Stimulated activated CD4-positive, alpha-beta T cell treated with anti-CD3 and anti-CD28 coated beads, Interleukin-4, amount 100 ng/mL, for 48 hours (primary cell): ENCODE results near the gene CRK.

ENCODE experiments used
- DNase-seq, 2 donors: peaks; one replicate each; pipeline ENCODE4 v3.0.0-alpha.2; 2020; ENCODE audit warnings: low read depth in 2 of 2

Gene CRK

GRCh38 chr17:1455797-1456599, at the start of gene CRK:
Gene CRK (minus strand): TSS chr17:1456232. CDS start chr17:1456117, 115 bp downstream.
- DNase-seq: peak; percentile 97 to 98

DNA sequence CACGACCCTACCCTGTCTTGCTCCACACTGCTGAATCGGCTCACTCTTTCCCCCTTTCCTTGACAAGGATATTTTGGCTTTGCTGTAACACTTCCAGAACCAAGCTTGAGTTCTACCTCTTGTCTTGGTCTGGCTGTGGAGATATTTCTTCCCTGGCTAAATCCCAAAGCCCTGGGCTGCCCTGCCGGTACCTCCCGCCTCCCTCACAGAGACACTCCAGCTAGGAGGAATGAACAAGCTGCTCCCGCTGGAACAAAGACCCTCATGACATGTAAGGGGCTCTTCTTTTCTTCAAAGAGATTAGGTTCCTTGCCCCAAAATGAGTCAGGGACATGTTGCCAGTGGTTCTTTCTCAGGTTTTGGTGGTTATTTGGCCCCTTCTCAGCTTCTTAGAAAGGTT, 49.6 kb upstream of the CRK start:
- no peak for DNase-seq

- no peak for DNase-seq
Measured at GRCh38 chr17:1504866-1505265, 48.8 kb upstream of the CRK start.

DNA sequence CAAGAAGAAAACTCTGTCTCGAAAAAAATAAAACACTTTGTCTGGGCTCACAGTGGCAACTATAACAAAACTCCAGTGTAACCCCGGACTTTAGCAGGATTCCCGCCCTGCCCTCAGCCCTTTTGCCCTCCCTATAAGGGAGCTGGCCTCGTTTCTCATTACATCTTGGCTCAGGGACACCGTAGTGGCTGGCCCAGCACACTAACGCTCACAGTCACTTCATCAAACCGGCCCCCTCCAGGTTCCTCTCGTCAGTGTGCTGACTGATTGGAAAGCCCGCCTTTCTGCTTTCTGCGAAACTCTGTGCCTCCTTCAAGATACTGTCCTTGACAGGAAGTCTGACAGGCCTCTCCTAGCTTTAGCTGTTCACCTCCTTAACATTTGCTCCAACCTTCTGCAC, 47.7 kb upstream of the CRK start:
- no peak for DNase-seq

- DNase-seq: no peak
Measured at GRCh38 chr17:1498869-1499268, 42.8 kb upstream of the CRK start.

DNA sequence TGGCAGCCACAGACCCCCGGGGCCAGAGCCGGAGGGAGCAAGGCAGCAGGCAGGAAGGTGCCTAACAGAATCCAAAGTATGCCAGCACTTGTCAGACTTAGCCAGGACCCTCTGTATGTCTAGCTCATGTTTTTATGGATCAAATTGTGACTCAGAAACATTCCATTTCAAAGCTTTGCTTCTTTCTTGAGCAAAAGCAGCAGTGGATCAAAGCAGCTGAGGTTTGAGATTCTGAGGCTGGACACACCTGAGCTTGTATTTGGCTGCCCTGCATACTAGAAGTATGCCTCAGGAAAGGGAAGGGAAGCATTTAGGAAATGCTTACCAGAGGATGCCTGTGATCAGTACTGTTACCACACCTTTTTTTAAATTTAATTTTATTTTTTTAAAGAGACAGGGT, 42.2 kb upstream of the CRK start:
- no peak for DNase-seq

DNA sequence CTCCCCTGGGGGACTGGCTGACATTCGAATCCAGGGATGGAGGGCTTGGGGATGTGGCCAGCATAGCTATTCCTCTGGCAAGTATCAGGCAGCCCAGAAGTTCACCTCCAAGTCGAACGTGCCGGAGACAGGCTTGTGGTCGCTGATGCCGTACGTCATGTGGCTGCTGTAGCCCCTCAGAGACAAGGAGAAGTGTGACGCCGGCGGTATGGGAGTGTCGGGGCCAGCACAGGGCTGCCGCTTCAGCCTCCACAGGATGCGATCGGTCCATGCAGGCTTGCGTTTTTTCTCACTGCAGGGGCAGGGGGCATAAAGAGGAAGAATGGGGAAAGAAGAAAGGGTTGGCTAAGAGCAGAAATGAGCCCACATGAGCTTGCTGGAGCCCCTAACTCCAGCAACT, 41.8 kb upstream of the CRK start:
- DNase-seq: no peak

DNA sequence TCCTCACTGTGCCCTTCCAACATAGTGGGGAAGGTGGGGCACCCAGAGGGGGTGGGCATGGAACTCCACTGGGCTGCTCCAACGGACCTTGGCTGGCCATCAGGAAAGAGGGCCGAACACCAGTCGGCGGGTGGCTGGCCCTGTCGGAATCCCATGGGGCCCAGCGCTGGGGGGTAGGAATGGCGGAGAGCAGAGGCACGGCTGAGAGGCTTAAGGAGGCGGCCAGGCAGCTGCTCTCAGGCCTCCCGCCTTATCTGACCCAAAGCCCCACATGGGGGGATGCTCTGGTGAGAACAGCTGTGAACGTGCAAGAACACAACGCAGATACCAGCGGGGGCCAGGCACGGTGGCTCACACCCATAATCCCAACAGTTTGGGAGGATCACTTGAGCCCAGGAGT, 40.8 kb upstream of the CRK start:
- no peak for DNase-seq

DNA sequence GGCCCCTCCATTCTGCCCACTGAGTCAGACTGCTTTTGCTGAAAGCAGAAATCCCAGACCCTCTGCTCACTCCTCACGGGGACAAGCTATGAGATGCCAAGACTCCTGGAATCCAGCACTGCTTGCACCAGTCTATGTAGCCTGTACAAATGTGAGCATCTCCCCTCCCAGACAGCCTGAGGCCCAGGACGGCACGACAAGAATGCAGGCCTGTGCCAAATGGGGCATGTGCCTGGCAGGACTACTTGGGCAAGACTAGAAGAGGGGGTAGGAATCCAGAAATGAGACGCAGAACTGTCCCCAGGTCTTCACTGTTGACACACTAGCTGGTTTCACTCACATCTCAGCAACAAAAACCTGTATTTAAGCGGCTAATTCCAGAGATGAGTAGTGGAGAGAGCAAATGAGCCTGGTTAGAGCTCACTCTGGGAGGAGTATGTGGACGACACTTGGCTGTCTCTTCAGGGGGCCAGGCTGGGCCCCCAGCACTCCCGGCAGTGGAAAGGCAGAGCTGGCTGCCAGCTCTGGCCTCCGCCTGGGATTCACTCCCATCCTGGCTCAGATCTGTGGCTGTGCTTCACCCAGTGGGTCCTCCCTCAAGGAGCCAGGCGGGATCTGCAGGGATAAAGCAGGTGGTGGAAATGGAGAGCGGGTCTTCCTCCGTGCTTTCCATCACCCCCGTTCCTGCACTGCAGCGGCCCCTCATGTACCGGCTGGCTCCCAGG, 39.4 kb upstream of the CRK start:
- no peak for DNase-seq

GRCh38 chr17:1494736-1495253, 38.8 kb upstream of the CRK start:
- no peak for DNase-seq

DNA sequence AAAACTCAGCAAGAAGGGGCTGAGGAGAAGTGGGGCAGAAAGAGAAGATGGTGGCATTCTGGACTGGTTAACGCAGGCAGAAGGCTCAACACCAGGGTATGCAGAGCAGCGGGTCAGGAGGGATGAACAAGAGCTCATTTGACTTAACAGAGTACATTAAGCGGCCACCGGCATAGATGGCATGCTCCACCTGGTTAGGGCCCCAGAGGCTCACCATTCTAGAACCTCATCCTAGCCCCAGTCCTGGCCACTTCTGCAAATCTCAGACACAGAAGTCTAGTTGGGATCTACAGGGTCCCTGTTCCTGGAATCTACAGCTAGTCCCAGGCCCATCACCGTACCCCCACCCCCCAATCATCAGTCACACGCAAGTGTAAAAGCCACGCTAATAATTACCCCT, 38.2 kb upstream of the CRK start:
- no peak for DNase-seq

DNA sequence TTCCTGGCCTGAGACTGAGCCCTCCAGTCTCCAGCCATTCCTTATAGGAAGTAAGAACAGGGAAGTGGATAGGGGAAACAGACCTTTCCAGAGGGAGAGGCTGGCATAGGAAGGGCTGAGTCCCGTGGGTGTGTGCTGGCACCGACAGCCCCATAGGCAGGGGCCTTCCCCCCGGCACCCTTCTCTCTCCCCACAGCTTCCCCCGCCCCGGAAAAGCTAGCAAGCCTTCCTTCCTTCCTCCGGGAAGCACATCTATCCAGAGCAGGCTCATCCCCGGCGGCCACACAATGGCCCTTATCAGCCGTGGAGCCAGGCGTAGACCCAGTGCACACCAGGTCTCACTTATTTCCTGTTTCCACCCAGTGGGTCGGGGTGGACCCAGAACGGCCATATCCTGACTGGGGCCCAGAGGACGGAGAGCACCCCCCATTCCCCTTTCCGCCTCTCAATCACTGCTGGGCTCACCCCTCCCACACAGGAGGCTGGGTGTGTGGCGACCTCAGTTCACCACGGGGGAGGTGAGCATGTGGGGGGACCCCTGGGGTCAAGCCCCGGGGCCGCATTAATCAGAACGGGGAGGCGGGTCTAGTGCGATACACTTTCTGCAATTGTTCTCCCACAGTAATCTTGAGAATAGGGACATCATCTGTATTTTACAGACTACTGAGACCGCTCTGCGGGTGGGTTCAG, 37.4 kb upstream of the CRK start:
- no peak for DNase-seq

DNA sequence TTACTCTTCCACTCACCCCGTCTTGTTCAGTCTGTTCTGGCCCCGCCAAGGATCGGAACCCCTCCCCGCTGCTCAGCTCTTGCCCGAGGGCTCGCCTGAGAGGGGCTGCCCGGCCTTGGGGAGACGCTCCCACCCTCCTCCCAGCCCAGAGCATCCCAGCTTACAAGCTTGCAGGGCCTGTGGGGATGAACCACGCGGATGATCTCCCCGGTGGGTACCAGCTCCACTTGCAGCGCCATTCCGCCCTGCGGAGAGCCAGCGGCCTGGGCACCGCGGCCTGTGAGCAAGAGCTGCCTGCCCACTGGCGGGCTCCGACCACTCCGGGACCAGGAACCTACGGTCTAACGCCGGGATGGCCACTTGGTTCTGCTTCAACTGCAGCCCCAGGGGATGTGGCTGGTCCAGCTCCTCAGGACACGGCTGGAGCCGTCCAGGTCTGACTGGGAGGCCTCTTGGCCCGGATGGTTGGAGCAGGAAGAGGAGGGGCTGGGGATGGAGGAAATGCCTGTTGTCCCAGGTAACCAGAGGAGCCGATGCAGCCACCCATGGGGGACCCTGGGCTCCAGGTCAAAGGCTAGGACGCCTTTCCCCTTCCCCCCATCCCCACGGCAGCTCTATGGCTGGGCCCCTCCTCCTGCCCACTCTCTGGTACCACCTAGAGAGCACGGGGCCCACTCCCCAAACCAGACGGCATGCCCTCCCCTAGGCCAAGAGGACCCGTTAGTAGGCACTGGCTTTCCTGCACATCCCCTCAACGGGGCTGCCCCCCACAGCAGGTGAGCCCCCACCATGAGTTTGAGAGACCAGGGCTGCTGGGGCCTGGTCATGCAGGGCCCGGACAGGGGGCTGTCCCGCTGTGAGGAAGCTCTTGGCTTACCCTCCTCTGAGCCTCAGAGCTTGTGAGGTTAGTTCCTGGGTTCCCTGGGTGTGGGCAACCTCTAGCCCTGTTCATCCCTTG, 36.5 kb upstream of the CRK start, which contains the start of gene MYO1C:
Gene MYO1C, minus strand, starts transcription at position 438 of the 958 bp plus-strand sequence. Its CDS starts 199 bp downstream, at position 239.
- no peak for DNase-seq

DNA sequence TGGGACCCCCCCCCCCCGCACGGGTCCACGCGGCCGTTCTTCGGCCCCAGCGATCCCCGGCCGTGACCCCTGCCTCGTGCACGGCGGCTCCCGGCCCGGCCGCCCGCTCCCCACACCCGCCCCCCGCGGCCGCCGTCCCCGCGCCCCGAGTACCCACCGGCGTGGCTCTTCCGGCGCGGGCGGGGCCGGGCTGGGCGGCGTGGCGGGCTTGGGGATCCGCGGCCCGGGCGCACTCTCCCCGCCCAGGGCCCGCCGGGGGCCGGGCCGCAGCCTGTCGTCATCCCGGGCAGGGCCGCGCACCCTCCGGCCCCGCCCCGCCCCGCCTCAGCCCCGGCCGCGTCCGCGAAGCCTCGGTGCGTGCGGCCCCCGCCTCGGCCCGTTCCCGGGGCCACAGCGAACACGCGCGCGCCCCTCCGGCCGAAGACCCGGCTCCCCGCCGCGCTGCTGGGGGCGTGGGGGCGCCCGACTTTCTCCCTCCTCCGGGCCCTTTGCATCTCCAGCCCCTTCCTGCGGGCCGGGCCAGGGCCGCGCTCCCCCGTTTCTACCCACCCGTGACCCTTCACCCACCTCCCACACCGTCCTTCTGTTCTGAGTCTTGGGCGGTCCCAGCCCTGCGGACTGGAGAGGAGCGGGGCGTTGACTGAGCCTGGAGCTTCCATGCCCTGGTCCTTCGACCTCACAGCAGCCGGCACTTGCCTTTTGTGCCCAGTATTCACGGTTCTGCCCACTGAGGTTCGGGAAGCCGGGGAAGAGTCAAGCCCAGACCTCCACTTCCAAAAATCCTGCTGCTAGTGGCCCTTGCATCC, 35.6 kb upstream of the CRK start:
- peak in 1 of 2 donors; percentile 47 for DNase-seq

DNA sequence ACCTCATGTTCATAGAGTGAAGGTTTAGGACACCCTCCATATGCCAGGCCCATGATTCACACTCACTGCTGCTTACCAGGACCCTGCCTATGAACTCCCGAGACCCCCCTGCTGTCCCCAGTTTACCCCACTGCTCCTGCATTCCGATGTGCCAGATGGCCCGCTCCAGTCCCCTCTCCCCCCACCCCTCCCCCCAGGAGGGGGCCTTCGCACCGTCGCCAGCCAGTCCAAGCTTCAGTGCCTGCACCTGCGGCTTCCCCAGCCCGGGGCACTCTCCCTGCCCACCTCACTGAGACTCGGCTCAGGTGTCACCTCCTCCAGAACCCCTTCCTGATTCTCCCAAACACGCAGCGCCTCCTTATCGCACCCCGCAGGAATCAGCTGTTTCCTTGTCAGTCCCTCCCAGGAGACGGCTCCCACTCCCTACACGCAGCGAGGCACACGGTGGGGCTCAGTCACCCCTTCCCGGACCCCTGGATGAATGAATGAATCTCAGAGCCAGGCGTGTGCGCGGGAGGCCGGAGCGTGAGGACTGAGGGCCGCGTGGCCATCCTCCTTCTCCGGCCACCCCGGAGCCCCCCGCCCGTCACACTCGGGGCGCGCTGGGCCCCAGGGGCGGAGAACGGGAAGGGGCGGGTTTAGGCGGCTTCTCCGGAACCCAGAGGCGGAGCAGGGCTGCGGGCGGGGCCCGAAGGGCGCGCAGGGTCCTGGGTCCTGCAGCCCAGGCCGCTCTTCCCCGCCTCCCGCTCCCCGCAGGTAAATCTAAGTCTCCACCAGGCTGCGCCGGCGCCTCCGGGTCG, 34.8 kb upstream of the CRK start:
- DNase-seq: peak; percentile 63 to 69

DNA sequence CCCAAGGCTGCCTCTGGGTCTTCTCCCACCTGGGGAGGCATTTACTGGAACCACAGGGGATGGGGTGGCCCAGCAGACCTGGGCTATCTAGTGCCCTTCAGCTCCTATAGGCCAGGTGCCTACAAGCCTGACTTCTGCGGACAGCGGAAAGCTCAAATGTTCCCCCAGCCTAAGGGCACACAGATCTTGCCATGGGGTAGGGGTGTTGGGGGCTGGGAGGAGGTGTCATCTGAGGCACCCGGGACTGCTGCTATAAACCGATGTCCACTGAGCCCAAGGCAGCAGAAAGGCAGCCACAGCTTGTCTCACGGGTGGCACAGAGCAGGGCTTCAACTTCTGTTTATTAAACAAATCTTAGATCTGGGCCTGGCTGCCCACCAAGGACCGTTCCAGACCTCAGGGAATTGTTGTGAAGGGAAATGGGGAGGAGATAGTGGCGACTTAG, 32.8 kb upstream of the CRK start:
- DNase-seq: no peak

DNA sequence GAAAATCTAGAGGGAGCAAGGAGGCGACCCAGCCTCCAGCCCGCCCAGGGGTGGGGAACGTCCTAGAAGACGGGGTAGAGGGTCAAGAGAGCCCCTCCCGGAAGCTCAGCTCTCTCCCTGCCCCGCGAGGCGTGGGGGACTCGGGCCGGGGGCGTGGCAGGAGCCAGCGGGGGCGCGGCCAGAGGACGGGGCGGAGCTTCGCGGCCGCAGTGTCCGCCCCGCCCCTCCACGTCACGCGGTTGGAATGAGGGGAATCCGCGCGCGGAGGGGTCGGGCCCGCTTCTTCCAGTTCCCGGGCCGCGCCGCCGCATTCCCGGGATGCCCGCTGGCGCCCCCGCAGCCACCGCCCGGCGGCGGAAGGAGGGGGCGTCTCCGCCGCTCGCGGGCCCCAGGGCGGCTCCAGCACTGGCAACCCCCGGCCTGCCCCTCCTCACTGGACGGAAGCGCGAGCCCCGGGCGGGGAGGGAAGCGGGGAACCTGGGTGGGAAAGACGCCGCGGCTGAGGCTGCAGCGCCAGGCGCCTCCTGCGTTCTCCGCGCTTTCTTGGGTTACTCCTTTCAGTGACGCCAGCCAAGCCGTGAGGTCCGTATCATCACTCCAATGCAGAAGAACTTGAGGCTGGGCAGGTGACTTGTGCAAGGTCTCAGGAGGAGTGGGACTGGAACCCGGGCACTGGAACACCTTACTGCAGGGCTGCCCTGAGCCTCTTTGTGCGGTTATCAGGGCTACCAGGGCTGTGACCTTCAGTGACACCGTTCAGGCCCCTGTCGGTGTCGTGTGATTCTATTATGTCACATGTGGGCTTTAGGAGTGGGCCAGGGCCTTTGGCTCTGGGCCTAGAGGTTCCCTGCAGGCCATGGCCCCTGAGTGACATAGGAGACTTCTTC, 32.1 kb upstream of the CRK start:
- DNase-seq: peak; percentile 61 to 62
